ENCODE data around the gene IGSF11.
"Not testable (repeated sequence)": the region's sequence is repeated elsewhere in the genome, so short reads cannot be mapped to it uniquely, and the experiment has no call there.

Gene IGSF11

GRCh38 chr3:118988198-118989130, 46.2 kb downstream of the IGSF11 start:
- no peak for DNase-seq

- no peak for DNase-seq
Measured at GRCh38 chr3:118987477-118987876, 47.2 kb downstream of the IGSF11 start.

GRCh38 chr3:118986734-118987133, 47.9 kb downstream of the IGSF11 start:
- DNase-seq, result no peak

DNA sequence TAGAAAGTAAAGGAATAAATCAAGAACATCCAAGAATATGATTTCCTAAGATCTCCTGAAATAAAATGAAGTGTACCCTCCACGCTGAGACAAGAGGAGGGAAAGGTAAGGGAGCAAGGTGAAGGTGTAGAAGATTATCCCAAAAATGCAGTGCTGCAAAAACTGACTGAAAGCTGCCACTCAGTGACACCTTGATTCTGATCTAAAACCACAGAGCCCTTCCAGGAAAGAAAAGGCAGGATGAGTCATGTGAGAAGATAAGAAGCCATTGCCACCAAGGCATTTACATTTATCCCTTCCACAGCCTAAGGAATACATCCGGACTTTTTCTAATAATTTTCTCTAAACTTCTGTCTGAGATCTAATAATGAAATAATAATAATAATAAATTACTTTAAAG, 49.9 kb downstream of the IGSF11 start:
- no peak for DNase-seq

- no peak for DNase-seq
Measured at GRCh38 chr3:118981494-118982134, 53.0 kb downstream of the IGSF11 start.

DNA sequence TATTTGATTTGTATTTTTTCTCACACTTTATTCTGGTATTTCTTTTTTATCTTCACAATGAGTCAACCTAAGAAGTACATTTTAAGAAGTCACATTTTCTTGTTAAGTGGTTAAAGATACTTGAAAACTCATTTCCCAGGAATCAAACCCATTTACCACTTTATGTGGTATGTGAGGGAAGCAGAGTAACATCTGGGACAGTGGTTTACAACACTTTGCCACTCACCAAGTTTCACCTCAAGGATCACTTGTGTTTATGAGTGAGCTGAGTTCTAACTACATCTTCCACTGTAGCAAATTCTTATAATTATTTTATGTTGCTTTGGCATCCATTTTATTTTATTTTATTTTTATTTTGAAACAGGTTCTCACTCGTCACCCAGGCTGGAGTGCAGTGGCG, 53.8 kb downstream of the IGSF11 start:
- DNase-seq, result no peak

GRCh38 chr3:118978393-118978758, 56.3 kb downstream of the IGSF11 start:
- DNase-seq, result no peak

DNA sequence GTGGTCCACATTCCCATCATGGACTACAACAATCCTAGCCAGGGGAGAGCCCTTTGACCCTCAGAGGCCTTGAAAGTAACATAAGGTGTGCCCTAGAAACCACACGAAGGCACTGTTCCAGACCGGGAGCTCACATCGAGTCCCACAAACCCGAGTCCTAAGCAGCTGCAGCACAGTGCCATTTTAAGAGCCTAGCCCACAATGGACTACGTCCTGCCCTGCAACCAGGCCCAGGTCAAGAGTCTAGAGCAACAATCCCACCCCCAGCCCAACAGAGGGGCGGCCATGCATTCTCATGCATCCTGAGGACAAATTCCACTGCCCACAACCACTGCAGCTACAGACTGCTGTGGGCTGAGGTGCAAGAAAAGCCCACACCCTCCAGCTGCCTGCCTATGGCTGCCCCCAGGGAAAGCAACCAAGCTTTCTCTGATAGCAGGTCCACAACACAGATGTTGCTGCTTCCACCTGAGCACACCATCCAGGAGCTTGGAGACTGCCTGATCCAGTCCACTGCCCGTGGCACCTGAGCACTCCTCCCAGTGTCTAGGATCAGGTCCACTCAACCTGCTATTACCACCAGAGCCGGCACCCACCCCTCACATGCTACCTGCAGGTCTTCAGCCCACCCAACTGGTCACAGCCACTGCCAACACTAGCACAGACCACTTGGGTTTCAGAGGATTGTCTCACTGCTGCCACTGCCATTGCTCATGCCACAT, 56.8 kb downstream of the IGSF11 start:
- no peak for DNase-seq

GRCh38 chr3:118977118-118977517, 57.5 kb downstream of the IGSF11 start:
- DNase-seq, result no peak

DNA sequence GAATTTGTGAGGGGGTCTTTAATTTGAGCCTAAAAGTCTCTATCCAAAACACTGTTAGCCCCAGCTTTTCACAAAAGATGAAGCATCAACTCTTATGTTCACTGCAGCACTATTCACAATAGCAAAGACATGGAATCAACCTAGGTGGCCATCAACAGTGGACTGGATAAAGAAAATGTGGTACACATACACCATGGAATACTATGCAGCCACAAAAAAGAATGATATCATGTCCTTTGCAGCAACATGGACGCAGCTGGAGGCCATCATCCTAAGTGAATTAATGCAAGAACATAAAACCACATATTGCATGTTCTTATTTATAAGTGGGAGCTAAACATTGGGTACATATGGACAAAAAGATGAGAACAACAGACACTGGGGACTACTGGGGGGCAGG, 59.2 kb downstream of the IGSF11 start:
- not testable (repeated sequence) for DNase-seq

GRCh38 chr3:118974356-118975097, 60.1 kb downstream of the IGSF11 start:
- DNase-seq, result no peak

DNA sequence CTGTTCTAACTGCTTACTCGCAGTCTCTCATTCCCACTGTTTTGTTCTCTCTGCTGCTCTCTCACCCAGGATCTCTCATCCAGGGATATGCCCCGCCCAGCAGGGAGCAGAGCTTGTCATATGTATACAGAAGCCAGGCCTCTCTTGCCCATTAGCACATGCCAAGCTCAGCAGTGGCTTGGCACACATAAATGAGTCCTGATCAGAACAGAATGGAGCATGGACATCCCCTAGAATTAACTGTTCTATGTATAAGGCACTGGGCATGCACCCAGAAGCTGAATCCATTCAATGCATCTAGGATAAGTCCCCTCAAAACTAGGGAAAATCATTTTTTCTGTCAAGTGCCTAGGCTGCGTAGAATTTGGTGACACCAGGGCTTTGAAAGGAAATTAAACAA, 61.6 kb downstream of the IGSF11 start:
- DNase-seq, result no peak

DNA sequence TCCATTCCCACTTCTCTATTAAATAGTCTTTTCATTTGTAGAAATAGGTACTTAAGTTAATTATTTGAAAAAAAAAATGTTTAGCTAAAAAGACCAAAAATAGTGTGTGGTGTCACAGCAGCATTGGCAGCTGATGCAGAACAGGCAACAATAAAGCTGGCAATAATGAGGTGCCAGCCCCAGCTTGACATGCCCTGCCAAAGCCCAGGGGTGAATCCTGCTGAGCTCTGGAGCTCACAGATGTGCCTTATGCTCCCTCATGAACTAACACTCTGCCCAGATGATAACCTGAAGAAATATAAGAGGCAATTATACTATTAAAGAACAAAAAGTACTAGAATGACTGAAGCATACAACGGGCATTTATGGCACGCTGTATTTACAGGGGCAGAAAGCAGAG, 63.8 kb downstream of the IGSF11 start:
- no peak for DNase-seq

GRCh38 chr3:118968640-118969039, 66.0 kb downstream of the IGSF11 start:
- DNase-seq, result no peak

DNA sequence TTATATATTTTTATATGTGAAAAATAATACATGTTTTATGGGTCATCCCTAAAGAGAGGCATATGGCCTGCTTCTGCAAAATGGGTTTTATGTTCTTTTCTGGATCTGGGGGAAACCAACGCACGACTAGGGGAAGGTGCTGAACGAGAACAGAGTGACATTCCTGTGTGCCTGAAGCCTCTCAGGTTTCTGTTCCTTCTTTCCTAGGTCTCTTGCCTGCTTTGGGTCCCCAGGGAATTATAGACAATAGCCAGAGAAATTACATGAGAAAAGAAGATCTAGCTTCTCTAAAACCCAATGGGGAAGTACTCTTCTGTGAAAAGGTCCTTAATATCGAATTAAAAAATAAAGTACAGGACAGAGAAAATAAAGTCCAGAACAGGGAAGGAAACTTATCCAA, 66.5 kb downstream of the IGSF11 start:
- no peak for DNase-seq

- DNase-seq, result no peak
Measured at GRCh38 chr3:118966700-118967099, 67.9 kb downstream of the IGSF11 start.

DNA sequence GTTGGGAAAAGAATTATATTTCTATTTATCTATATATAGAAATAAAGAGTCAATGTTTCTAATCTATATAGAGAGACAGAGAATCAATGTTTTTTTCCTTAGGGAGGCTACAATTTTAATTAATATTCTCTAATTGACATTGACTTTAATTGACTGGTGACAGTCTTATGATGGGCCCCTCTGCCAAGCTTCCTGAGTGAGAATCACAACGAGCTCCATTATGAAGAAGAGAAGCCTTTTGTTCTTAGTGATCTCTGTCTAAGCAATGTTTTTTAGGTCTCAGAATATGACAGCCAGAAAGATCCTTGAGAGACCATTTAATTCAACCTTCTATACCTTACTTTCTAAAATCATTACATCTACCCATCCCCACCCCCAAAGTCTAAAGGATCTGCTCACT, 70.9 kb downstream of the IGSF11 start:
- no peak for DNase-seq

- DNase-seq, result no peak
Measured at GRCh38 chr3:118960876-118961450, 73.7 kb downstream of the IGSF11 start.

GRCh38 chr3:118955914-118956556, 78.6 kb downstream of the IGSF11 start:
- DNase-seq, result no peak

GRCh38 chr3:118951089-118951488, 83.6 kb downstream of the IGSF11 start:
- DNase-seq, result no peak

GRCh38 chr3:118949113-118949760, 85.4 kb downstream of the IGSF11 start:
- DNase-seq, result no peak

DNA sequence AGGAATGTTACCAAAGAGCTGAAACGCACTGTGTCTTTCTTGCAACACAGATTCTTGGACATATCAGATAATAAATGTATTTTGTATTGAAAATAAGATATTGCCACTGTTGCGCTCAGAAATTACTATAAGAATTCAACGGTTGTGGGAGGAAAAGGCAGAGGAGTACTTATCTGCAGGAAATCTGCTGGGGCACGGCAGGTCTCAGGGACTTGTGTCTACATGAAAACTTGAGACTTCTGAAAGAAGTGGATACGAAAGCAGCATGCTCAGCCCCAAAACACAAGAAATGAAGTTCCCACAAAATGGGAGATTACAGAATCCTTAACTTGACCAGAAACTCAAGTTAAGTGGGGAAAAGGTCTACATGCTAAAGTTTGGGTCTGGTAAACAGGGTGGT, 86.5 kb downstream of the IGSF11 start:
- no peak for DNase-seq
